Stimulated activated CD8-positive, alpha-beta memory T cell treated with anti-CD3 and anti-CD28 coated beads, Interleukin-2, amount 100 ng/mL, for 48 hours (primary cell): ENCODE results near the gene CFD.
"Not testable (repeated sequence)": the region's sequence is repeated elsewhere in the genome, so short reads cannot be mapped to it uniquely, and the experiment has no call there.

Experiments
- DNase-seq, 2 donors: peaks; one replicate each; pipeline ENCODE4 v3.0.0-alpha.2; 2020; ENCODE audit warnings: low read depth in 2 of 2

CFD gene

DNA sequence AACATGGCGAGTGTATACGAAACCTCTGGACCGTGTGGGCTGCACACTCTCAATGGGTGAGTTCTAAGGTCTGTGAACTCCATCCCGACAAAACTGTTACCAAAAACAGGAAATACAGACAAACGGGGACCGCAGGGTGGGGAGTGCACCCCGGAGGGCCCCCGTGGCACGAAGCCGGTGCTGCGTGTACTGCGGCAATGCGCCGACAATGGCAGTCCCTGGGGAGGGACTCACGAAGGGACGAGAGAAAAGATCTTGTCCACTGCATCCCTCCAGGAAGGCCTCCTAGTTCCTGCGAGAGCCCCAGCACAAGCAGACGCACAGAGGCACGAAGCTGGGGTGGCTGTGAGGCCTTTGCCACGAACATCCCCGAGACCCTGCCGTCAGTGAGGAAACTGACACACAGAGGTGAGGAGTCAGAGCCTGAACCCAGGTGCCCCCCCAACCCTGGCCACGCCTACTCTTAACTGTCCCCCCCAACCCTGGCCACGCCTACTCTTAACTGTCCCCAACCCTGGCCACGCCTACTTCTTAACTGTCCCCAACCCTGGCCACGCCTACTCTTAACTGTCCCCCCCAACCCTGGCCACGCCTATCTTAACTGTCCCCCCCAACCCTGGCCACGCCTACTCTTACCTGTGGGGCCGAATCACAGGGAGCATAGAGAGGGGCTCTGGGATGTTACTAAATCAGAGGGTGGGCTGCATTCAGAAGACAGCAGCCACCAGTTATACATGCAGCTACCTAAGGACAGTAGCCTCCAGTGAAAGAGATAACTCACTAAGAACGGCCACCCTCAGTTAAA is 29.3 kb downstream of the CFD start:
- DNase-seq = peak in 1 of 2 donors; percentile 50

DNA sequence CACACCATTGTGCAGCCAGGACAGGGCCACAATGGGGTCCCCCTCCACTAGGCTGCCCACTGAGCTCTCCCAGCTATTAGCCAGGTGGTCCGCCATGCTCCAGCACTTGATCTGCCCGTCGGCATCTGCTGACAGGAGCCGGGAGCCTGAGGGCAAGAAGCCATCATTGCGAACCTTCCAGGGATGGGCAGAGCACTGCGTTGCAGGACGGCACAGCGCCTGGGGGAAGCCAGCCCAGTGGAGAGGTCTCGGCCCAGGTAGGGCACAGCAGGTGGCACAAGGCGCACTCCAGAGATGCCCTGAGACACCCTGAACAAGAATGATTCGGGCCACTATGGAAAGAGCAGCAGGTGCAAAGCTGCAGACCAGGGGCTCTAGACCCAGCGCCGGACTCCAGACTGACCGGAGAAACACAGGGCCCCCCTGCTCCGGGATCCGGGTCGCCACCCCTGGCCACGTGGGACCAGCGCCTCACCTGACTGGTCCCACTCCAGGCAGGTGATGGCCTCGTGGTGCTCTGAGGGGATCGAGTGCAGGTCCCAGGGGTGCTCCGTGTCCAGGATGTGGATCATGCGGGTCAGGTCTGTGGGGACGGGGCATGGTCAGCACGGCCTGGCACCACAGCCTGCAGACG is 30.3 kb downstream of the CFD start:
- no peak for DNase-seq

DNA sequence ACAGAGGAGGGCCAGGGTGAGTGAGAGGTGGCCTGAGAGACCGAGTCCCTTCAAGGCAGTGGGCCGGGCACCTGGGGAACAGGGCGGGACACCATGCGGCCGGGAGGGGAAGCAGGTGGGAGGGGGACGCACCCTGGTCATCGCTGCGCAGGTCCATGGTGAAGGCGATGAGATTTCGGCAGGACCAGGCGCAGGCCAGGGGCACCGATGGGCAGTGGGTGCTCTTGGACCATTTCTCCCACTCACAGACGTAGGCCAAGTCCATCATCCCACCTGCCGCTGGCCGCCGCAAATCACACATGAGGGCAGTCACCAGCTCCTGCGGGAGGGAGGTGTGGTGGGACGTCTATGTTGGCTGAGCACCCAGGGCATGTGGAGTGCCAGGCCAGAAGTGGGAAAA is 31.4 kb downstream of the CFD start:
- DNase-seq = no peak

DNA sequence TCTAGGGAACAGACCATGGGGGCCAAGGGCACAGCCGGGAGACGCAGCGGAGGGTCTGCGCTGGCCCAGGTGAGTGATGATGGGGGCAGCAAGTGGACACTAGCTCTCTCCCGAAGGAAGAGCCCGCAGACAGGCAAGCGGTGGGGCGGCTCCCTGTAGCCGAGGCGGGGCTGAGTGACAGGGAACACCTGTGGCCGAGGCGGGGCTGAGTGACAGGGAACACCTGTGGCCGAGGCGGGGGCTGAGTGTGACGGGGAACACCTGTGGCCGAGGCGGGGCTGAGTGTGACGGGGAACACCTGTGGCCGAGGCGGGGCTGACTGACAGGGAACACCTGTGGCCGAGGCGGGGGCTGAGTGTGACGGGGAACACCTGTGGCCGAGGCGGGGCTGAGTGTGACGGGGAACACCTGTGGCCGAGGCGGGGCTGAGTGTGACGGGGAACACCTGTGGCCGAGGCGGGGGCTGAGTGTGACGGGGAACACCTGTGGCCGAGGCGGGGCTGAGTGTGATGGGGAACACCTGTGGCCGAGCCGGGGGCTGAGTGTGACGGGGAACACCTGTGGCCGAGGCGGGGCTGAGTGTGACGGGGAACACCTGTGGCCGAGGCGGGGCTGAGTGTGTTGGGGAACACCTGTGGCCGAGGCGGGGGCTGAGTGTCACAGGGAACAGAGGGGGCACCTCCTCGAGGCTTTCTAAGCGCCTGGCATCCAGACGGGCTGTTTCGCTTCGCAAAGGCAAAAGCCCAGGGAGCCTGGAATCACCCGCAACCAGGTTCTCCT is 32.1 kb downstream of the CFD start:
- not testable (repeated sequence) for DNase-seq

DNA sequence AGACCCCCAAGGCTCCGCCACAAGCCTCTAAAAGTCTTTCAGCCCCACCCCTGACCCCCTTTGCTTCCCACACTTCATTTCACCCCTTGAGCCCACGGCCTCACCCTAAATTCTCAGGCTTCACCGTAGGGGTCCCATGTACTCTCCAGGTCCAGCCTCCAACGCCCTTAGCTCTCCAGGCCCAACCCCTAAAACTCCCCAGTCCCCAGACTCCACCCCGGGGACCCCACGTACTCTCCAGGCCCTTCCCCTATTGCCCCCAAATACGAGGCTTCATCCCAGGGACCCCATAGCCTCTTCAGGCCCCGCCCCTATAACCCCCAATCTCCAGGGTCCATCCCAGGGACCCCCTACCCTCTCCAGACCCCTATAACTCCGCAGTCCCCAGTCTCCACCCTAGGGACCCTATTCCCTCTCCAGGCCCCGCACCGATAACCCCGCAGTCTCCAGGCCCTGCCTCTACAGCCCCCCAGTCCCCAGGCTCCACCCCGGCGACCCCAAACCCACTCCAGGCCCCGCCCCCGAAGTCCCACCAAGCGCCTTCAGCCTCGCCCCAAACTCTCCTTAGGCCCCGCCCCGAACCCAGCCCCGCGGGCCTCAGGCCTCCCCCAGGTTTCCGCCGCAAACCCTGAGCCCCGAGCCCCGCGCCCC is 32.9 kb downstream of the CFD start:
- peak in 1 of 2 donors; percentile 28 for DNase-seq

DNA sequence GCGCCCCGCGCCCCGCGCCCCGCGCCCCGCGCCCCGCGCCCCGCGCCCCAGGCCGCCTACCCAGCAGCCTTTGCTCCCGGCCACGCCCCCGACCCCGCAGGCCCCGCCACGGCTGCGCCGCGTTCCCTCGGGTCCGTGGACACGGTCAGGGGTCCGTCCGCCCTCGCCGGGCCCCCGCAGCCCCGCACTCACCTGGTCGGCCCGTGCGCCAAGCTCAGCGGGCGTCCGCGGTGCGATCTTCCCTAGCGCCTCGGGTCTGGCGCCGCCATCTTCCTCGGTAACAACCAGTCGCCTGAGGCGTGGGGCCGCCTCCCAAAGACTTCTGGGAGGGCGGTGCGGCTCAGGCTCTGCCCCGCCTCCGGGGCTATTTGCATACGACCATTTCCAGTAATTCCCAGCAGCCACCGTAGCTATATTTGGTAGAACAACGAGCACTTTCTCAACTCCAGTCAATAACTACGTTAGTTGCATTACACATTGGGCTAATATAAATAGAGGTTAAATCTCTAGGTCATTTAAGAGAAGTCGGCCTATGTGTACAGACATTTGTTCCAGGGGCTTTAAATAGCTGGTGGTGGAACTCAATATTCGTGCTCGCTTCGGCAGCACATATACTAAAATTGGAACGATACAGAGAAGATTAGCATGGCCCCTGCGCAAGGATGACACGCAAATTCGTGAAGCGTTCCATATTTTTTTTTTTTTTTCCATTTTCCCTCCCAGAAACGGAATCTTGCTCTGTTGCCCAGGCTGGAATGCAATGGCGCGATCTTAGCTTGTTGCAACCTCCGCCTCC is 33.6 kb downstream of the CFD start, which contains the start of the genes MED16 and RNU6-9:
Gene MED16, minus strand, starts transcription at position 294 of the 796 bp plus-strand sequence. CDS start 2,056 bp downstream, outside the sequence.
Gene RNU6-9, plus strand, starts transcription at position 591 of the 796 bp plus-strand sequence.
- DNase-seq = peak; percentile 79

DNA sequence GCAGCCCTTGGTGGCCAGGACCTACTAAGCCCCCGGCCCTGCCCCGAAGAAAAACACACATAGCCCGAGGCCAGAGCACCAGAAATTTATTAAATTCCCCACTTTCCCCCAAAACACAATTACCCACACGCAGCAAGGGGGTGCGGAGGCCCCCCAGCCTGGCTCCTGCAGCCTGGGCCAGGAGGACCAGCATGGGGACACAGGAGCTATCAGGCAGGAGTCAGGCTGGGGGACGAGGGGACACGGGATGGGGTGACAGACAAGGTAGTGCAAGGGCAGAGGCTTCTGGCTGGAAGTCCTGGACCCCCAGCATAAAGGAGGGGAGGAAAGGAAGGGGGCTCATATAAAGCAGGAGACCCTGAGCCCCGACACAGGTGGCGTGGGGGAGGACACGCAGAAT is 37.0 kb downstream of the CFD start:
- no peak for DNase-seq

DNA sequence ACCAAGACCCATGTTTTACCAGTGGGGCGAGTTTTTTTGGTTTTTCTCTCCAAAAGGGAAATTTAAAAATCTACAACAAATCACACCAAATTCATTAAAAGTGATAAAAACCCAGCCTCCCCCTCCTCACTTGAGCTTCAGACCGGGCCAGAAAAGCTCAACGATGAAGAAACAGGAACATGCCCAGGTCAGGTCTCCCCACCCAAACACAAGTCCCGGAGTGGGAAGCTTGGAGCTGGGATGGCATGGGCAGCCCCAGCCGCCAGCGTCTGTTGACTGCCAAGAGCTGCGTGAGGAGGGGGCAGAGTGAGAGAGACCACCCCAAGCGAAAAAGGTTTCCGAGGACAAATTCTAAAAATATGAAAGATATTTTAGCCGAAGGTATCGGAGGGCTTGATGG is 37.5 kb downstream of the CFD start:
- DNase-seq = no peak

DNA sequence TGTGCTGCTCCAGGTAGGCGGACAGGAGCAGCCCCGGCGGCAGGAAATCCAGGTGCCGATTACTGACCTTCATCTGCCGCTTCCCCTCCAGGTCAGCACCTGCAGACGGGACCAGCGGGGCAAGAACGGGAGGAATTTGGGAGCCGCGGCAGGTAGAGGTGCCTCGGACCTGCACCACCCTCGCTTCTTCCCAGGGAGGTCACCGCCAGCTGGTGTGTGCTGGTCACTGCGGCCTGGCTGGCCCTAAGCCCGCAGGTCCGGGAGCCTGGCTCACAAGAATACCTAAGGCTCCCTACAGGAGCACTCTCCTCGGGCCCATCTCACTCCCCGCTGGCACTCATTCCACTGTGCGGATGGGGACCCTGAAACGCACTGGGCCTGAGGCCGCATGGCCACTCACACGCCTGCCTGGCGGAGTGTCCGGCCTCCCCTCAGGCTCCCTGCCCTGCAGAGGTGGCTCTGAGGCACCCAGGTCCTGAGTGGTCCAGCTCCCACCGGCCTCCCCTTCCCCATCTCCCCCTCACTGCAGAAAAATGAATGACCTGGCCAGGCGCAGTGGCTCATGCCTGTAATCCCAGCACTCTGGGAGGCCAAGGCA is 38.1 kb downstream of the CFD start:
- DNase-seq = no peak

DNA sequence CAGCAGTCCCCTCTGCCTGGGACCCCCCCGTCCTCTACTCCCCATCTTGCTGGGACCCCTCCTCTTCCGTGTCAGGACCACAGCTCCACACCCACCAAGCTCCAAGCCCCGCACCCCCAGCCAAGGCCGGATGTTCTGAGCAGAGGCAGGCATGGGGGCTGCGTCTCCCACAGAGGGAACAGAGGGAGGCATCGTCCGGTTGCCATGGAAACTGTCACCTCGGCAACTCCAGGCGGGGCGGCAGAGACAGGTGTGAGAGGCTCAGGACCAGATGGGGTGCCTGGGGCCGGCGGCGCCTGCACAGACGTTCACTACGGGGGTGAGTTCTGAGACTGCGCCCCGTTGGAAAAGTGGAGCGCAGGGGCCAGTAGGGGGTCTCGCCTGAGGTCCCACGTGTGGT is 39.2 kb downstream of the CFD start:
- no peak for DNase-seq

DNA sequence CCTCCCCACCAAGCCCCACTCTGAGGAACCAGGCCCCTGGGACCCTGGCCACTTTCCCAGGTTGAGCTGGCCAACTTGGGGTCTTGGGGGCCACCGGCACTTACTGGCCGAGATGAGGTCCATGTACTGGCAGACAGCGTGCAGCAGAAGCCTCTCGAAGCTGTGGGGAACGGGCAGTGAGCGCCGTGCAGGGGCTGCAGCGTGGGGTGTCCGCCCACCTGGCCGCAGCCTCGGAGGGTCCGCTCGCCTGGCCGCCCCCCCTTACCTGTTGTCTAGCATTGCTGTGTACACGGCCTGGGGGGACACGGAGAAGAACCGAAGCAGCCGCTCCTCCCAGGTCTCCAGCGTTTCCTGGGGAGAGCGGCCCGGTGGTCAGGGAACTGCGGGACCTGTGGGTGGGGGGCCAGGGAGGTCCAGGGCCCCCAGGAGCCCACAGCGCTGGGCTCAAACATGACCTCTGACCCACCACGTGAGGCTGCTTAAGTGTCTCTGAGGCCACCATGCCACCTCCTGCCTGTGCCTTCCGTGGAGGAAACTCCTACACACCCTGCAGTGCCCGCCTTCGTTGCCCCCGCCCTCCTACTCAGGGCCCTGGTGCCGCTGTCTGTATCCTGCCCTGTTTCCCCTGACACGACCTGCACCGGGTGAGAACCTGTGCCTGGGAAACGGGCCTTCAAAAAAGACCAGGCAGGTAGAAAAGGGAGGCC is 40.0 kb downstream of the CFD start:
- DNase-seq = no peak

DNA sequence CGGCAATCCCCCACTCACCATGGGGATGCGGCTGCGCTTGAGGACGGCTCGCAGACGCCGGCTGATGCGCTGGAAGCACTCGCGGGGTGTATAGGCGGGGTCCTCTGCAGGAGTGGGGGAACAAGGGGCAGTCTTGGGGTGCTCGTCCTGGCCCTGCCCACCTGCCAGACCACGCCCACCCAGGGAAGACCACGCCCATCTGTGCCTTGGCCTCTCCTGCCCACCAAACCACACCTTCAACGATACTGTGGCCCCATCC is 40.5 kb downstream of the CFD start:
- DNase-seq = no peak

DNA sequence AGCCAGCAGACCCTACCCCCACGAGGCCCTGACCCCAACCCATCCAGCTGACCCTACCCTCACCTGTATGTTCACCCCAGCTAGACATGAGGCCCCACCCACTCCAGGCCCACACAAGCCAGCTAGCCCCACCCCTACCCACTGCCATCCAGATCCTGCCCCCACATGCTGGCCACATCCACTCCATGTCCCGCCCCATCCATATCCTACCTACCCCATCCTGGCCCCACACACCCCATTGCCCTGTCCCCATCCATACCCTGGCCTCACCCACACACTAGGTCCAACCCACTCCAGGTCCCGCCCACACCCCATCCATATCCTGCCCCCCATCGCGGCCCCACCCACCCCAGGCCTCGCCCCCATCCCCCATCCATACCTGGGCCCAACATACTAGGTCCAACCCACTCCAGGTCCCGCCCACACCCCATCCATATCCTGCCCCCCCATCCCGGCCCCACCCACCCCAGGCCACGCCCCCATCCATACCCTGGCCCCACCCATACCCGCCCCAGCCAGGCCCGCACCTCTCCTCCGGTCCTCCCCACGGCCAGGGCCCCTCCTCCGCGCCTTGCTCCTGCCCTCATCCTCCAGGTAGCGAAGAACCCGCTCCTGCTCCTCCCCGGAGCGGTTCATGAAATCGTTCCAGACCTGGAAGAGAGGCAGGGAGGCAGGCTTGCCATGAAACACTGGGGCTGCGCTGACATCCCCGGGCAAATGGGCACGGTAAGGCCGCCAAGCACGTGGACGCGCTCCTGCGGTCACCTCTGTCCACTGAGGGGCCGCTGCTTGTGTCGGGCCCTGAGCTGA is 41.0 kb downstream of the CFD start:
- DNase-seq = no peak

DNA sequence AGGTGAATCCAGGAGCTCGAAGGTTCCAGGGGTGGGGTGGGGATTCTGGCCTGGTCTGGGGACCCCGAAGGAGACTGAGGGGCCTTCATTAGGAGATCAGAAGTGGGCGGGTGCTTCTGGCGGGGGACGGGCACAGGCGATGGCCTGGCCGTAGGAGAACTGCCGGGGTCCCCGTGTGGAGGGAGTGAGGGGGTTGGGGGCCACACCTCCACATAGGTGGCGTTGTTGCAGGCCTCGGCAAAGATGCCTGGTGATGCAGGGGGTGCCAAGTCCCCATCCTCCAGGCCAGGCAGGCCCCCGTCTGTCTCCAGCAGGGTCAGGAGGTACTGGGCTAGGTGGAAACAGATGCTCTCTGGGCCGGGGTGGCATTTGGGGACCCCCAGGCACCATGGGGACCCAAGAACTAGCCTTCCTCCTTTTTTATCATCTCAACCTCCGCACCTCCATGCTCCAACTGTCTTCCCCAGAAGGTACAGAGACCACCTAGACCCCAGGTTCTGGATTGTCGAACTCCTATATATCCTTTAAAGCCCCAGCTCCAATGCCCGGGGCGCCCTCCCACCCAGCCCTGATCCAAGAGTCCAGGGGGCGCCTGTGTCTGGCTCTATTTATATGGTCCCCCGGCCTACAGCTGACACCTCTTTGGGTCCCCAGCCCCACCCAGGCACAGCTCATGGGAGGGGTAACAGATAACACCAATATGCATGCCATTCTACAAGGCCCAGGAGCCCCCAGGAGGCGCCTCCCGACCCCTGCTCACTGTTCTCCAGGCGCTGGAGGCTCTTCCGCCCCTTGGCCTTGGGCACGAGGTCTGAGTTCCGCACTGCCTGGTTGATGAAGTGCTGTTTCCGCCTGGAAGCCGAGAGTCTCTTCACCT is 42.0 kb downstream of the CFD start:
- no peak for DNase-seq

DNA sequence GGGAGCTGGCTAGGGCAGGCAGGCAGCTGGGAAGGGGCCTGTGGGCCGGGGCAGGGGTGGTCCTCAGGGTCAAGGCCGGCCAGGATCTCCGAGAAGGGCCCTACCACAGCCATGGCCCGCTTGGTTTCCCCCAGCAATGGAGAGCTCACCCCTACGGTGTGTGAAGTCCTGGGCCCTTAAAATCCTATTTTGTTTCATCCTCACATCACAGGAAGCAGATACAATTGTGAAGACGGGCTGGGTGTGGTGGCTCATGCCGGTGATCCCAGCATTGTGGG is 42.6 kb downstream of the CFD start:
- no peak for DNase-seq

DNA sequence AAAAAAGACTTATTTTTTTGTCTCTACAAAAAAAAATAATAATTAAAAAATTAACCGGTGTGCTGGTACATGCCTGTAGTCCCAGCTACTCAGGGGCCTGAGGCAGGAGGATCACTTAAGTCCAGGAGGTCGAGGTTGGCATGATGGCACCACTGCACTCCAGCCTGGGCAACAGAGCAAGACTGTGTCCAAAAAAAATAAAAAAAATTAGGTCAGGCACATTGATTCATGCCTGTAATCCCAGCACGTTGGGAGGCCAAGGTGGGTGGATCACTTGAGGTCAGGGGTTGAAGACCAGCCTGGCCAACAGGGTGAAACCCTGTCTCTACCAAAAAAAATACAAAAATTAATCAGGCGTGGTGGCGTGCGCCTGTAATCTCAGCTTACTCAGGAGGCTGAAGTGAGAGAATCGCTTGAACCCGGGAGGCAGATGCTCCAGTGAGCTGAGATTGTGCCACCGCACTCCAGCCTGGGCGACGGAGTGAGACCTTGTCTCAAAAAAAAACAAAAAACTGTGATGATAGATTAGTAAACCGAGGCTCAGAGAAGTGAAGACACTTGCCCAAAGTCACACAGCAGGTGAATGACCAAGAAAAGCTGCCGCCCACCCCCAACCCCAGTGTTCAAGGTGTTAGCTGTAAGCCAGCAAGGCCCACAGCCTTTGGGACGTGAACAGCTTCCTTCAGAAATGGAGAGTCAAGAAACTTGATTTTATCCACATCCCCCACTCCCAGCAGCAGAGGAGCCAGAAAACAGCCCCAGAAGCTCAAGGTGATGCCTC is 43.2 kb downstream of the CFD start:
- no peak for DNase-seq

DNA sequence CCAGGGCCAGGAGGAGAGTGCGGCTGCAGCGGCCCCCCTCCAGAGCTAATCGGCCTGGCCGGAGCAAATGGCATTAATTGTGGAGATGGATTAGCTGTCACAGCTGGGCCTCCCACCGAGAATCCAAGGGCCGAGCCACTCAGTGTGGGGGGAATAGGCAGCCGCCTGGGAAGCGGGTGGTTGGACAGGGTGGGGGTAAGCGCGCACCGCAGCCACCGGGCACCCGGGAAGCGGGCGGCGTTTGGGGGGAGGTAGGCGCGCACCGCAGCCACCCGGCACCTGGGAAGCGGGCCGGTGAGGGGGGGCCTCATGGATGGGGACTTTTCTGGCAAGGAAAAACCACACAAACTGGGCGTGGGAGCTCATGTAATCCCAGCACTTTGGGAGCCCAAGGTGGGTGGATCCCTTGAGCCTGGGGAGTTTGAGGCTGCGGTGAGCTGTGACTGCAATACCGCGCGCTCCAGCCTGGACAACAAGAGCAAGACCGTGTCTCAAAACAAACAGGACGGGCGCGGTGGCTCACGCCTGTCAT is 43.9 kb downstream of the CFD start:
- no peak for DNase-seq

DNA sequence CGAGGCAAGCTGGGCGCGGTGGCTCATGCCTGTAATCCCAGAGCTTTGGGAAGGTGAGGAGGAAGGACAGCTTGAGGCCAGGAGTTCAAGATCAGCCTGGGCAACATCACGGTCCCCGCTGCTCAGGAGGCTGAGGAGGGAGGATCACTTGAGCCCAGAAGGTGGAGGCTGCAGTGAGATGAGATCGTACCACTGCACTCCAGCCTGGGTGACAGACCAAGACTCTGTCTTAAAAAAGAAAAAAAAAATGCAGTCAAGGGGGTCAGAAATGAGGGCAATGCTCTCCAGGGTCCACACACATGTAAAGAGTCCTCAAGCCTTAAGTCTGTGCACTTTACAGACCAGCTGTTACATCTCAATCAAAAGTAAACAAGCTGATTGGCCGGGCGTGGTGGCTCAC is 45.1 kb downstream of the CFD start:
- no peak for DNase-seq
